SK-N-SH treated with all-trans-retinoic acid at 6 μM for 48 hours (cell line): ENCODE data around the gene PREP.

Experiments
- ARNTL ChIP-seq: fragments of 450-650 bp; formaldehyde crosslinking; IDR thresholded peaks from 2 replicates; pipeline ENCODE4 v1.5.0; 2020; ENCODE audit warnings: low read depth, mild to moderate bottlenecking, moderate library complexity, borderline replicate concordance
- ISL1 ChIP-seq: fragments of 250-450 bp; sonication (Bioruptor Pico); IDR thresholded peaks from 2 replicates; pipeline ENCODE4 v2.1.2; 2022; ENCODE audit warnings: mild to moderate bottlenecking, moderate library complexity
- RARB ChIP-seq: fragments of 250-450 bp; sonication (Bioruptor Pico); IDR thresholded peaks from 2 replicates; pipeline ENCODE4 v1.8.0; 2021; ENCODE audit warnings: mild to moderate bottlenecking, moderate library complexity
- TCF4 ChIP-seq: fragments of 250-450 bp; sonication (Bioruptor Pico); IDR thresholded peaks from 2 replicates; pipeline ENCODE4 v1.8.0; 2021; ENCODE audit warnings: mild to moderate bottlenecking, moderate library complexity, borderline replicate concordance
- TOX ChIP-seq: fragments of 250-450 bp; sonication (Bioruptor Pico); IDR thresholded peaks from 2 replicates; pipeline ENCODE4 v1.8.0; 2021; ENCODE audit warnings: mild to moderate bottlenecking, moderate library complexity, borderline replicate concordance
- ZC3H10 ChIP-seq: fragments of 250-450 bp; sonication (Bioruptor Pico); IDR thresholded peaks from 2 replicates; pipeline ENCODE4 v1.5.1; 2021; ENCODE audit warnings: mild to moderate bottlenecking, moderate library complexity
- ZFP30 ChIP-seq: fragments of 450-650 bp; formaldehyde crosslinking; IDR thresholded peaks from 2 replicates; pipeline ENCODE4 v1.5.0; 2022; ENCODE audit warnings: mild to moderate bottlenecking, moderate library complexity
- TF ChIP-seq, protein P1 (sequence below): fragments of 250-450 bp; sonication (Bioruptor Pico); IDR thresholded peaks from 2 replicates; pipeline ENCODE4 v1.8.0; 2021; ENCODE audit warnings: low read depth, mild to moderate bottlenecking, moderate library complexity, borderline replicate concordance
- TF ChIP-seq, protein P2 (sequence below): fragments of 250-450 bp; sonication (Bioruptor Pico); IDR thresholded peaks from 2 replicates; pipeline ENCODE4 v1.5.1; 2020; ENCODE audit warnings: low read depth, mild to moderate bottlenecking, moderate library complexity
- TF ChIP-seq, protein P3 (sequence below): fragments of 250-450 bp; sonication (Bioruptor Pico); IDR thresholded peaks from 2 replicates; pipeline ENCODE4 v1.5.0; 2020; ENCODE audit warnings: mild to moderate bottlenecking, moderate library complexity
- TF ChIP-seq, protein P4 (sequence below): fragments of 250-450 bp; sonication (Bioruptor Pico); IDR thresholded peaks from 2 replicates; pipeline ENCODE4 v1.8.0; 2020; ENCODE audit warnings: mild to moderate bottlenecking, moderate library complexity, borderline replicate concordance

- TF ChIP-seq ISL1 (CRISPR knock-in tag) (no peak), ARNTL (CRISPR knock-in tag) (no peak), ZFP30 (CRISPR knock-in tag) (no peak), RARB (CRISPR knock-in tag) (no peak), TOX (CRISPR knock-in tag) (no peak), ZC3H10 (CRISPR knock-in tag) (no peak), TCF4 (CRISPR knock-in tag) (no peak)
- TF ChIP-seq, protein P1, sequence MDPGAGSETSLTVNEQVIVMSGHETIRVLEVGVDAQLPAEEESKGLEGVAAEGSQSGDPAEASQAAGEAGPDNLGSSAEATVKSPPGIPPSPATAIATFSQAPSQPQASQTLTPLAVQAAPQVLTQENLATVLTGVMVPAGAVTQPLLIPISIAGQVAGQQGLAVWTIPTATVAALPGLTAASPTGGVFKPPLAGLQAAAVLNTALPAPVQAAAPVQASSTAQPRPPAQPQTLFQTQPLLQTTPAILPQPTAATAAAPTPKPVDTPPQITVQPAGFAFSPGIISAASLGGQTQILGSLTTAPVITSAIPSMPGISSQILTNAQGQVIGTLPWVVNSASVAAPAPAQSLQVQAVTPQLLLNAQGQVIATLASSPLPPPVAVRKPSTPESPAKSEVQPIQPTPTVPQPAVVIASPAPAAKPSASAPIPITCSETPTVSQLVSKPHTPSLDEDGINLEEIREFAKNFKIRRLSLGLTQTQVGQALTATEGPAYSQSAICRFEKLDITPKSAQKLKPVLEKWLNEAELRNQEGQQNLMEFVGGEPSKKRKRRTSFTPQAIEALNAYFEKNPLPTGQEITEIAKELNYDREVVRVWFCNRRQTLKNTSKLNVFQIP (CRISPR knock-in tag) = no peak
- TF ChIP-seq, protein P2, sequence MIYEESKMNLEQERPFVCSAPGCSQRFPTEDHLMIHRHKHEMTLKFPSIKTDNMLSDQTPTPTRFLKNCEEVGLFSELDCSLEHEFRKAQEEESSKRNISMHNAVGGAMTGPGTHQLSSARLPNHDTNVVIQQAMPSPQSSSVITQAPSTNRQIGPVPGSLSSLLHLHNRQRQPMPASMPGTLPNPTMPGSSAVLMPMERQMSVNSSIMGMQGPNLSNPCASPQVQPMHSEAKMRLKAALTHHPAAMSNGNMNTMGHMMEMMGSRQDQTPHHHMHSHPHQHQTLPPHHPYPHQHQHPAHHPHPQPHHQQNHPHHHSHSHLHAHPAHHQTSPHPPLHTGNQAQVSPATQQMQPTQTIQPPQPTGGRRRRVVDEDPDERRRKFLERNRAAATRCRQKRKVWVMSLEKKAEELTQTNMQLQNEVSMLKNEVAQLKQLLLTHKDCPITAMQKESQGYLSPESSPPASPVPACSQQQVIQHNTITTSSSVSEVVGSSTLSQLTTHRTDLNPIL = no peak
- TF ChIP-seq, protein P3, sequence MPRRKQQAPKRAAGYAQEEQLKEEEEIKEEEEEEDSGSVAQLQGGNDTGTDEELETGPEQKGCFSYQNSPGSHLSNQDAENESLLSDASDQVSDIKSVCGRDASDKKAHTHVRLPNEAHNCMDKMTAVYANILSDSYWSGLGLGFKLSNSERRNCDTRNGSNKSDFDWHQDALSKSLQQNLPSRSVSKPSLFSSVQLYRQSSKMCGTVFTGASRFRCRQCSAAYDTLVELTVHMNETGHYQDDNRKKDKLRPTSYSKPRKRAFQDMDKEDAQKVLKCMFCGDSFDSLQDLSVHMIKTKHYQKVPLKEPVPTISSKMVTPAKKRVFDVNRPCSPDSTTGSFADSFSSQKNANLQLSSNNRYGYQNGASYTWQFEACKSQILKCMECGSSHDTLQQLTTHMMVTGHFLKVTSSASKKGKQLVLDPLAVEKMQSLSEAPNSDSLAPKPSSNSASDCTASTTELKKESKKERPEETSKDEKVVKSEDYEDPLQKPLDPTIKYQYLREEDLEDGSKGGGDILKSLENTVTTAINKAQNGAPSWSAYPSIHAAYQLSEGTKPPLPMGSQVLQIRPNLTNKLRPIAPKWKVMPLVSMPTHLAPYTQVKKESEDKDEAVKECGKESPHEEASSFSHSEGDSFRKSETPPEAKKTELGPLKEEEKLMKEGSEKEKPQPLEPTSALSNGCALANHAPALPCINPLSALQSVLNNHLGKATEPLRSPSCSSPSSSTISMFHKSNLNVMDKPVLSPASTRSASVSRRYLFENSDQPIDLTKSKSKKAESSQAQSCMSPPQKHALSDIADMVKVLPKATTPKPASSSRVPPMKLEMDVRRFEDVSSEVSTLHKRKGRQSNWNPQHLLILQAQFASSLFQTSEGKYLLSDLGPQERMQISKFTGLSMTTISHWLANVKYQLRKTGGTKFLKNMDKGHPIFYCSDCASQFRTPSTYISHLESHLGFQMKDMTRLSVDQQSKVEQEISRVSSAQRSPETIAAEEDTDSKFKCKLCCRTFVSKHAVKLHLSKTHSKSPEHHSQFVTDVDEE (CRISPR knock-in tag) = no peak
- TF ChIP-seq, protein P4, sequence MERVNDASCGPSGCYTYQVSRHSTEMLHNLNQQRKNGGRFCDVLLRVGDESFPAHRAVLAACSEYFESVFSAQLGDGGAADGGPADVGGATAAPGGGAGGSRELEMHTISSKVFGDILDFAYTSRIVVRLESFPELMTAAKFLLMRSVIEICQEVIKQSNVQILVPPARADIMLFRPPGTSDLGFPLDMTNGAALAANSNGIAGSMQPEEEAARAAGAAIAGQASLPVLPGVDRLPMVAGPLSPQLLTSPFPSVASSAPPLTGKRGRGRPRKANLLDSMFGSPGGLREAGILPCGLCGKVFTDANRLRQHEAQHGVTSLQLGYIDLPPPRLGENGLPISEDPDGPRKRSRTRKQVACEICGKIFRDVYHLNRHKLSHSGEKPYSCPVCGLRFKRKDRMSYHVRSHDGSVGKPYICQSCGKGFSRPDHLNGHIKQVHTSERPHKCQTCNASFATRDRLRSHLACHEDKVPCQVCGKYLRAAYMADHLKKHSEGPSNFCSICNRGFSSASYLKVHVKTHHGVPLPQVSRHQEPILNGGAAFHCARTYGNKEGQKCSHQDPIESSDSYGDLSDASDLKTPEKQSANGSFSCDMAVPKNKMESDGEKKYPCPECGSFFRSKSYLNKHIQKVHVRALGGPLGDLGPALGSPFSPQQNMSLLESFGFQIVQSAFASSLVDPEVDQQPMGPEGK = no peak
These were observed 78.4 kb downstream of the PREP start for GRCh38 chr6:105324386-105324950.
